HepG2 (cell line): Measurements from ENCODE around the gene CMIP. TPM values are rescaled to one million over a fixed set of nuclear protein-coding genes. Genes with fewer than 3 reads are reported as not detected.

Source experiments
- ATAC-seq: fragments of 200-7000 bp; cut with Tn5 transposase; 3 replicates; pipeline ENCODE4 v1.9.1; 2020; ENCODE audit warnings: mild to moderate bottlenecking, moderate library complexity
- BruUV-seq: library from RNA; stranded (reverse); fragments of 400-500 nt; replicated peaks from 2 replicates; lab custom pipeline; 2021; lab: Mats Ljungman, UMichigan
- CTCF ChIA-PET: fragments of 300-600 bp; formaldehyde crosslinking; extraction: SDS; loops from one replicate; lab custom pipeline; 2021; ENCODE audit warnings: low total read pairs, inconsistent platforms, low intra/inter-chr PET ratio; lab: Yijun Ruan, JAX
- POLR2A ChIA-PET: fragments of 350-600 bp; sonication (Branson Sonifier 250); formaldehyde crosslinking; loops from one replicate; lab custom pipeline; 2020; ENCODE audit warnings: antibody characterized with exemption, inconsistent platforms; lab: Yijun Ruan, JAX
- DNase-seq: peaks from one replicate; pipeline ENCODE4 v3.0.0-alpha.2; 2015; ENCODE audit warnings: low spot score
- FAIRE-seq: peaks from 3 replicates; lab custom pipeline; 2011; peaks lifted over from hg19 to GRCh38; lab: Jason Lieb, UNC
- H2AFZ ChIP-seq: one replicate; pipeline ENCODE4 v1.6.1; 2011; ENCODE audit warnings: low read length, inconsistent platforms
- H3K27ac ChIP-seq: fragments of 300-600 bp; 3 replicates; pipeline ENCODE4 v1.8.0; 2011; ENCODE audit warnings: mixed run types, mild to moderate bottlenecking, mixed read lengths, low read length, inconsistent platforms; ENCODE audit not compliant: insufficient read depth; ENCODE audit errors: extremely low read length
- H3K27me3 ChIP-seq, 2 experiments: fragments of 200-600 bp in 1 of 2; 2 replicates in 1 of 2; 3 replicates in 1 of 2; pipeline versions ENCODE4 v1.6.0 to v1.8.0; 2011; ENCODE audit warnings: low read length in 2 of 2, mild to moderate bottlenecking in 2 of 2, moderate library complexity in 2 of 2, inconsistent platforms in 1 of 2; ENCODE audit not compliant: insufficient read depth in 2 of 2, control insufficient read depth in 1 of 2
- H3K36me3 ChIP-seq, 2 experiments: fragments of 200-600 bp in 1 of 2; replicated peaks in 1 of 2; 2 replicates in 1 of 2; 3 replicates in 1 of 2; pipeline versions ENCODE4 v1.5.1 to v1.8.0; 2011; ENCODE audit warnings: low read length in 2 of 2, inconsistent platforms in 1 of 2; ENCODE audit not compliant: insufficient read depth in 2 of 2, control insufficient read depth in 1 of 2
- H3K4me1 ChIP-seq: 2 replicates; pipeline ENCODE4 v1.5.1; 2012; ENCODE audit warnings: low read length, inconsistent platforms; ENCODE audit not compliant: insufficient read depth
- H3K4me2 ChIP-seq: 2 replicates; pipeline ENCODE4 v1.6.0; 2011; ENCODE audit warnings: low read depth, low read length, inconsistent platforms
- H3K4me3 ChIP-seq, 3 experiments: fragments of 200-600 bp in 1 of 3; sonication (generic), shearing (Covaris generic) in 1 of 3; replicated peaks in 1 of 3; 2 replicates each; pipeline ENCODE4 v1.5.1; 2011 to 2016; ENCODE audit warnings: low read length in 3 of 3, inconsistent platforms in 2 of 3, low read depth in 2 of 3, mild to moderate bottlenecking in 2 of 3, control low read depth in 1 of 3, mixed read lengths in 1 of 3; ENCODE audit not compliant: insufficient read depth in 1 of 3
- H3K79me2 ChIP-seq: one replicate; pipeline ENCODE4 v1.6.1; 2011; ENCODE audit warnings: low read length, inconsistent platforms; ENCODE audit not compliant: insufficient read depth
- H3K9ac ChIP-seq: 2 replicates; pipeline ENCODE4 v1.6.0; 2011; ENCODE audit warnings: mild to moderate bottlenecking, low read depth, low read length, inconsistent platforms; ENCODE audit not compliant: insufficient read depth
- H3K9me3 ChIP-seq: 2 replicates; pipeline ENCODE4 v1.5.1; 2012; ENCODE audit warnings: mild to moderate bottlenecking, low read length
- H4K20me1 ChIP-seq: 2 replicates; pipeline ENCODE4 v1.6.0; 2011; ENCODE audit warnings: inconsistent platforms, mild to moderate bottlenecking, low read length, moderate library complexity; ENCODE audit not compliant: insufficient read depth
- AKAP8 ChIP-seq: sonication (generic); formaldehyde crosslinking; IDR thresholded peaks from 2 replicates; pipeline ENCODE4 v1.5.1; 2020; ENCODE audit warnings: mild to moderate bottlenecking, missing genetic modification reagents
- NR1H2 ChIP-seq: sonication (generic); formaldehyde crosslinking; IDR thresholded peaks from 2 replicates; pipeline ENCODE4 v1.8.1; 2022; ENCODE audit warnings: low read depth, missing genetic modification reagents, borderline replicate concordance
- WGBS: methylation state at CpG from one replicate; pipeline ENCODE4 v1.1.6; 2017; ENCODE audit warnings: low lambda C conversion rate; 5-methylcytosine and 5-hydroxymethylcytosine counted together
- in situ Hi-C: cut with HindIII; loops from 2 replicates; pipeline ENCODE4 v1.10.0; 2017; ENCODE audit warnings: low pct_unique_long_range_greater_than_20kb; ENCODE audit not compliant: extremely low pct_ligation_motif_present
- intact Hi-C: fragments of 100-400 bp; cut with micrococcal nuclease; formaldehyde crosslinking; loops from one replicate; pipeline ENCODE4 v1.10.0; 2022; ENCODE audit not compliant: unreplicated experiment
- polyA plus RNA-seq, 8 experiments: library from polyadenylated mRNA; depleted of rRNA in 3 of 8; stranded (reverse) in 7 of 8; unstranded in 1 of 8; fragments of >200 nt; fragmentation: Illumina TruSeq in 4 of 8; extraction: Trizol in 4 of 8; gene quantifications; 2 replicates each; pipeline versions ENCODE4 v1.2.1 to v1.2.3, GENCODE V29; 2011 to 2016; ENCODE audit warnings: low read depth in 4 of 8, missing spikeins in 1 of 8, mixed read lengths in 1 of 8; ENCODE audit not compliant: insufficient read depth in 1 of 8
- total RNA-seq, 5 experiments: library from RNA; depleted of rRNA; stranded (reverse); fragments of >200 nt; fragmentation: Illumina TruSeq; extraction: Trizol; gene quantifications; 2 replicates each; pipeline ENCODE4 v1.2.3, GENCODE V29; 2016; ENCODE audit warnings: low read depth in 1 of 5
- TF ChIP-seq, protein P1 (sequence below): sonication (generic); formaldehyde crosslinking; IDR thresholded peaks from 2 replicates; pipeline ENCODE4 v1.5.1; 2020; ENCODE audit warnings: mild to moderate bottlenecking, missing genetic modification reagents

The CMIP gene
- total and polyA plus RNA-seq, 2 of the 13 experiments (the other 11 are each of a cell fraction or from before 2014, with no cell fraction given) = 10.9 to 18.1 TPM

DNA sequence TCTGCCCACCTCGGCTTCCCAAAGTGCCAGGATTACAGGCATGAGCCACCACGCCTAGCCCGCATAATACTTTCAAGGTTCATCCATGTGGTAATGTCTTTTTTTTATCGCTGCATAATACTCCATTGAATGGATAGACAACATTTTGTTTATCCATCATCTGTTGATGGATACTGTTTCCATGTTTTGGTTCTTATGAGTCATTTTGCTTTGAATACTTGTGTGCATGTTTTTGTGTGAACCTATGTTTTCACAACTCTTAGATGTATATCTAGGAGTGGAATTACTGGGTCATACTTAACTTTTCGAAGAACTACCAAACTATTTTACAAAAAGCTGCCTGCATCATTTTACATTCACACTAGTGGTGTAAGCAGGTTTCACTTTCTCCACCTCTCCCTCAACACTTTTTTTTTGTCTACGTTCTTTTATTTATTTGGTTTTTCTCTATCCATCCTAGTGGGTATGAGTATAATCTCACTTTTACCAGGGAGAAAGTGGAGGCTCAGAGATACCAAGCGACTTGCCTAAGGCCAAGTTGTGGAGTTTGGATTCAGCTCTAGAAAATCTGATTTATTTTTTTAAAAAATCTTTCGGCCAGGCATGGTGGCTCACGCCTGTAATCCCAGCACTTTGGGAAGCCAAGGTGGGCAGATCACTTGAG lies 151.2 kb downstream of the CMIP start:
- Histone ChIP-seq H3K9ac (no peak overlapping the region), H3K4me1 (peaks cover 79% of the 10 kb centered on the region)
- no TSS peak for BruUV-seq
- no peak for TF ChIP-seq AKAP8 (CRISPR knock-in tag)
- no peak for TF ChIP-seq NR1H2 (CRISPR knock-in tag)
- TF ChIP-seq, protein P1, sequence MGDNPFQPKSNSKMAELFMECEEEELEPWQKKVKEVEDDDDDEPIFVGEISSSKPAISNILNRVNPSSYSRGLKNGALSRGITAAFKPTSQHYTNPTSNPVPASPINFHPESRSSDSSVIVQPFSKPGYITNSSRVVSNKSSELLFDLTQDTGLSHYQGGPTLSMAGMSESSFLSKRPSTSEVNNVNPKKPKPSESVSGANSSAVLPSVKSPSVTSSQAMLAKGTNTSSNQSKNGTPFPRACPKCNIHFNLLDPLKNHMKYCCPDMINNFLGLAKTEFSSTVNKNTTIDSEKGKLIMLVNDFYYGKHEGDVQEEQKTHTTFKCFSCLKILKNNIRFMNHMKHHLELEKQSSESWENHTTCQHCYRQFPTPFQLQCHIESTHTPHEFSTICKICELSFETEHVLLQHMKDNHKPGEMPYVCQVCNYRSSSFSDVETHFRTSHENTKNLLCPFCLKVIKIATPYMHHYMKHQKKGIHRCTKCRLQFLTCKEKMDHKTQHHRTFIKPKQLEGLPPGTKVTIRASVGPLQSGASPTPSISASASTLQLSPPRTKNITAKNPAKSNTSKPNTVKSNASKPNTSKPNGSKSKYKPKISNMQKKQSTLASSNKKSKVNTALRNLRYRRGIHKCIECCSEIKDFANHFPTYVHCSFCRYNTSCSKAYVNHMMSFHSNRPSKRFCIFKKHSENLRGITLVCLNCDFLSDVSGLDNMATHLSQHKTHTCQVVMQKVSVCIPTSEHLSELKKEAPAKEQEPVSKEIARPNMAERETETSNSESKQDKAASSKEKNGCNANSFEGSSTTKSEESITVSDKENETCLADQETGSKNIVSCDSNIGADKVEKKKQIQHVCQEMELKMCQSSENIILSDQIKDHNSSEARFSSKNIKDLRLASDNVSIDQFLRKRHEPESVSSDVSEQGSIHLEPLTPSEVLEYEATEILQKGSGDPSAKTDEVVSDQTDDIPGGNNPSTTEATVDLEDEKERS (CRISPR knock-in tag) = no peak
- TF ChIP-seq, all 625 proteins: peak for 0
- peaks cover 74% of the 10 kb centered on the region for H3K79me2 ChIP-seq
- FAIRE-seq (no peak), DNase-seq (no peak), ATAC-seq (no peak)
- H3K27ac ChIP-seq = no peak overlapping the region
- H3K4me3 ChIP-seq = no peak overlapping the region
- CTCF ChIA-PET = no interaction called here
- no peak overlapping the region for H2AFZ ChIP-seq
- H3K4me2 ChIP-seq = no peak overlapping the region
- peaks cover 74% of the 10 kb centered on the region for H4K20me1 ChIP-seq
- in situ Hi-C loops (no loop called here), intact Hi-C loops (no loop called here)
- WGBS = 99% methylated on average over 9 of the region's 9 CpGs
- H3K9me3 ChIP-seq = no peaks in the 10 kb centered on the region
- peaks cover 3 to 11% of the 10 kb centered on the region in 2 experiments; a peak in 2 of 5 replicates for H3K36me3 ChIP-seq
- POLR2A ChIA-PET = interaction anchor here (0.7 kb wide), 1 partner anchor 46 kb away, joined by 3 read pairs; no protein-coding TSS in a partner anchor
- H3K27me3 ChIP-seq = no peaks in the 10 kb centered on the region
